GM19397 (cell line): Measurements from ENCODE around the gene AGER.
"Not testable (repeated sequence)": the region's sequence is repeated elsewhere in the genome, so short reads cannot be mapped to it uniquely, and the experiment has no call there.

ENCODE experiments used
- ATAC-seq: cut with Tn5 transposase; IDR thresholded peaks from one replicate; pipeline ENCODE4 v1.9.1; 2021; ENCODE audit warnings: mild to moderate bottlenecking, moderate library complexity; ENCODE audit not compliant: unreplicated experiment

AGER gene

GRCh38 chr6:32151181-32151862 lies 32.7 kb downstream of the AGER start:
- ATAC-seq: no peak

GRCh38 chr6:32149932-32150870 lies 33.9 kb downstream of the AGER start:
- ATAC-seq: no peak

GRCh38 chr6:32149092-32149755 lies 34.8 kb downstream of the AGER start:
- no peak for ATAC-seq

- ATAC-seq: no peak
These were observed 35.6 kb downstream of the AGER start for GRCh38 chr6:32148289-32149091.

GRCh38 chr6:32147401-32148132 lies 36.5 kb downstream of the AGER start:
- ATAC-seq: no peak

- ATAC-seq: no peak
These were observed 37.4 kb downstream of the AGER start for GRCh38 chr6:32146687-32147086.

- no peak for ATAC-seq
These were observed 37.8 kb downstream of the AGER start for GRCh38 chr6:32146287-32146686.

GRCh38 chr6:32144238-32144637 lies 39.8 kb downstream of the AGER start:
- ATAC-seq: not testable (repeated sequence)

GRCh38 chr6:32140420-32141046 lies 43.5 kb downstream of the AGER start:
- ATAC-seq: no peak

- ATAC-seq: no peak
These were observed 44.5 kb downstream of the AGER start for GRCh38 chr6:32139590-32139989.

- ATAC-seq: no peak
These were observed 46.6 kb downstream of the AGER start for GRCh38 chr6:32137454-32137853.

GRCh38 chr6:32133786-32134185 lies 50.3 kb downstream of the AGER start:
- ATAC-seq: no peak

- no peak for ATAC-seq
These were observed 51.9 kb downstream of the AGER start for GRCh38 chr6:32132110-32132509.

- no peak for ATAC-seq
These were observed 52.6 kb downstream of the AGER start for GRCh38 chr6:32131439-32131948.
